Fibroblast of lung (primary cell): Measurements from ENCODE around the gene UFC1. TPM values are rescaled to one million over a fixed set of nuclear protein-coding genes. Genes with fewer than 3 reads are reported as not detected.
A peak's percentile ranks its signal among the peaks of the same experiment; 100 is the strongest.

Source experiments
- DNase-seq, 2 donors: peaks; one replicate each; pipeline versions ENCODE4 v3.0.0 to v3.0.0-alpha.2; 2010; ENCODE audit warnings: low read depth in 2 of 2
- H2AFZ ChIP-seq: 2 replicates; pipeline ENCODE4 v1.5.1; 2012; ENCODE audit warnings: low read length, control low read depth, inconsistent platforms
- H3K27ac ChIP-seq: 2 replicates; pipeline ENCODE4 v1.5.1; 2011; ENCODE audit warnings: low read length, control low read depth; ENCODE audit not compliant: insufficient read depth
- H3K27me3 ChIP-seq: 2 replicates; pipeline ENCODE4 v1.5.1; 2011; ENCODE audit warnings: mild to moderate bottlenecking, low read length; ENCODE audit not compliant: control insufficient read depth, insufficient read depth
- H3K36me3 ChIP-seq: 2 replicates; pipeline ENCODE4 v1.5.1; 2011; ENCODE audit warnings: low read length; ENCODE audit not compliant: control insufficient read depth, insufficient read depth
- H3K4me1 ChIP-seq: 2 replicates; pipeline ENCODE4 v1.5.1; 2011; ENCODE audit warnings: low read length; ENCODE audit not compliant: control insufficient read depth, insufficient read depth; ENCODE audit errors: extremely low read depth
- H3K4me2 ChIP-seq: 2 replicates; pipeline ENCODE4 v1.5.1; 2011; ENCODE audit warnings: low read length, control low read depth; ENCODE audit not compliant: insufficient read depth; ENCODE audit errors: extremely low read depth
- H3K4me3 ChIP-seq, 4 experiments: fragments of 200-600 bp in 1 of 4; sonication (generic) in 1 of 4; replicated peaks in 1 of 4; 2 replicates each; pipeline ENCODE4 v1.5.1; 2011 to 2016; ENCODE audit warnings: low read length in 4 of 4, low read depth in 3 of 4, mild to moderate bottlenecking in 3 of 4, control low read depth in 2 of 4, inconsistent platforms in 1 of 4, mixed read lengths in 1 of 4; ENCODE audit not compliant: insufficient read depth in 1 of 4; ENCODE audit errors: control extremely low read depth in 1 of 4
- H3K79me2 ChIP-seq: 2 replicates; pipeline ENCODE4 v1.5.1; 2012; ENCODE audit warnings: mild to moderate bottlenecking, low read length, inconsistent platforms; ENCODE audit not compliant: control insufficient read depth, insufficient read depth
- H3K9ac ChIP-seq: 2 replicates; pipeline ENCODE4 v1.5.1; 2011; ENCODE audit warnings: mild to moderate bottlenecking, low read length, control low read depth; ENCODE audit not compliant: insufficient read depth
- H3K9me3 ChIP-seq: 2 replicates; pipeline ENCODE4 v1.5.1; 2012; ENCODE audit warnings: low read depth, low read length; ENCODE audit not compliant: control insufficient read depth, insufficient read depth
- H4K20me1 ChIP-seq: 2 replicates; pipeline ENCODE4 v1.5.1; 2011; ENCODE audit warnings: low read length; ENCODE audit not compliant: control insufficient read depth, insufficient read depth; ENCODE audit errors: extremely low read depth
- CTCF ChIP-seq, 2 donors: IDR thresholded peaks in 1 of 2; conservative IDR thresholded peaks in 1 of 2; 1 replicate in 1 of 2; 2 replicates in 1 of 2; pipeline ENCODE4 v1.5.1; 2011 to 2012; ENCODE audit warnings: low read length in 2 of 2, control low read depth in 1 of 2, inconsistent platforms in 1 of 2, low read depth in 1 of 2, mild to moderate bottlenecking in 1 of 2
- EZH2 ChIP-seq: IDR thresholded peaks from 2 replicates; pipeline ENCODE4 v1.5.1; 2012; ENCODE audit warnings: low read length, control low read depth, mild to moderate bottlenecking; ENCODE audit errors: missing control alignments
- polyA plus RNA-seq, 2 donors: library from polyadenylated mRNA; depleted of rRNA in 1 of 2; stranded (reverse) in 1 of 2; unstranded in 1 of 2; fragments of >200 nt; gene quantifications; 2 replicates each; pipeline ENCODE4 v1.2.1, GENCODE V29; 2011 to 2012; ENCODE audit warnings: missing spikeins in 1 of 2
- total RNA-seq: library from RNA; depleted of rRNA; stranded (reverse); fragments of >200 nt; gene quantifications from 2 replicates; pipeline ENCODE4 v1.2.1, GENCODE V29; 2014

The UFC1 gene
- total and polyA plus RNA-seq, 2 donors (not counting 1 experiment from before 2014, with no cell fraction given) = 87.0 to 154 TPM

GRCh38 chr1:161197560-161198193 lies 43.9 kb downstream of the UFC1 start:
- TF ChIP-seq EZH2 (no peak), CTCF (conservative IDR thresholded peaks at IDR 0.05 in 1 of 2, IDR thresholded peaks at IDR 0.05 in 1 of 2; ENCODE audit: low read depth in 1 of 2, low read length in 2 of 2) (no peak)
- Histone ChIP-seq H4K20me1 (no peaks in the 10 kb centered on the region), H3K4me1 (peaks cover 51% of the 10 kb centered on the region), H3K4me3 (peak overlapping the region; percentile 34 to 55 (median 44)), H2AFZ (peak overlapping the region; percentile 58), H3K36me3 (peaks cover 9% of the 10 kb centered on the region), H3K4me2 (peak overlapping the region; percentile 97), H3K27ac (peak overlapping the region; percentile 95), H3K9ac (peak overlapping the region; percentile 70), H3K79me2 (peaks cover 15% of the 10 kb centered on the region), H3K27me3 (no peaks in the 10 kb centered on the region), H3K9me3 (no peaks in the 10 kb centered on the region)
- no peak for DNase-seq

DNA sequence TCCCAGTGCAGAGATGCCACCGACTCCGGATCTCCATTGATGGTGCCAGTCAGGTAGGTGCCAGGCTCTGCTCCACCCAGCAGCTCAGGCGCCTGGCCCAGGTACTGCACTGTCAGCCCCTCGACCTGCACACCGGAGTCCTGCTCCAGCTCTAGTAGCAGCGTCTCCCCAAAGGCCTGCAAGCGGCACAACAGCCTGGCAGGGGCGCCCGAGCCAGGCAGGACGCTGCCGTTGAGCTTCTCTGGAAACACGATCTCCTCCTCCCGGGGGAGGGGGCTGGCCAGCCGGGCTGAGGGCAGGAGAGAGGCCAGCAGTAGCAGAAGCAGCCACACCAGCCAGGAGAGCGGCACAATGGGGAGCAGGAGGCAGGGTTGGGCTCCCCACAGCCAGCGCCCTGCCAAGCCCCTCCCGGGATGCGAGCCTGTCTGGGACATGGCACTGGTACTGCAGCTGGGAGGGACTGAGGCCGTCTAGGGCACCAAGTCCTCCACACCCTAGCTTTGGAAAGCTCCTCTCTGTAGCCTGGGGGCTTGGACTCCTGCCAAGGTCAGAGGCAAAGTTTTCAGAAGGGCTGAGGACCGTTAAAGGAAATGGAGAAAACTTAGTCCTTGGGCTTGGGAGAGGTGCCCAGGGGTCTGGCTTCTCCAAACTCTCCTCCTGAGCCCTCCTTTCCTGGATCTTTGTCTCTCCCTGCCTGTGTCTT lies 44.6 kb downstream of the UFC1 start:
- H3K9ac ChIP-seq = peak overlapping the region; percentile 70
- H3K36me3 ChIP-seq = peaks cover 7% of the 10 kb centered on the region
- H3K9me3 ChIP-seq = no peaks in the 10 kb centered on the region
- DNase-seq = peak in 1 of 2 donors; percentile 44
- peaks cover 22% of the 10 kb centered on the region for H3K79me2 ChIP-seq
- peak overlapping the region; percentile 34 to 55 (median 44) for H3K4me3 ChIP-seq
- peak overlapping the region; percentile 97 for H3K4me2 ChIP-seq
- H3K27ac ChIP-seq = peak overlapping the region; percentile 95
- H2AFZ ChIP-seq = no peak overlapping the region
- peaks cover 51% of the 10 kb centered on the region for H3K4me1 ChIP-seq
- no peaks in the 10 kb centered on the region for H4K20me1 ChIP-seq
- no peak for TF ChIP-seq EZH2
- peak in 1 of 2 donors; percentile 11 for TF ChIP-seq CTCF (conservative IDR thresholded peaks at IDR 0.05 in 1 of 2, IDR thresholded peaks at IDR 0.05 in 1 of 2; ENCODE audit: low read depth in 1 of 2, low read length in 2 of 2)
- no peaks in the 10 kb centered on the region for H3K27me3 ChIP-seq

DNA sequence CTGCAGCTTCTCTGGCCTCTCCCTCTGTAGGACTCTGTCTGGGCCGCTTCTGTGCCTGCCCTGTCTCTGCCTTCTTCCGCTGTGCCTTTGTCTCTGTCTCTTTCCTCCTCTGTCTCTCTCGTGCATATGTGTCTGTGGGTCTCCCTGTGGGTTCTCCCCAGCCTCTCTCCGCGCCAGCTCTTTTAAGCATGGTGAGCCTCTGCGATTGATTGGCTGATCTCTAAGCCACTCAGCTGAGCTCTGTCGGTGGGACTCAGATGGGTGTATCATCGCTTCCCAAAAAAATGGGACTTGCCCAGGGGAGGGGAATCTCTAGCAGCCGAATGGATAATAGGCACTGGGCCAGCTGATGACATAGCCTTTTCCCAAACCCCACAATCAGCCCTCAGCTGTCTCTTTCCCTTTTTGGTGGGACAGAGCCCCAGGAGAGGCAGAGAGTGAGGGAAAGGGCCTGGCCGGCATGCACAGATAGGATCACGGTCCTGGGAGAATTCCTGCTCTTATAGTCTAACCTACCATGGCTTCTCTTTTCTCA lies 45.2 kb downstream of the UFC1 start, which contains the start of gene ADAMTS4:
Gene ADAMTS4 (minus strand): TSS at position 158 of the 535 bp plus-strand sequence. CDS start 427 bp downstream, outside the sequence.
- Histone ChIP-seq H3K27me3 (no peaks in the 10 kb centered on the region), H3K79me2 (peaks cover 28% of the 10 kb centered on the region), H3K9me3 (no peaks in the 10 kb centered on the region), H3K9ac (peak within 1 kb of the TSS; percentile 70), H4K20me1 (no peaks in the 10 kb centered on the region), H3K27ac (peak within 1 kb of the TSS; percentile 95), H3K4me1 (peaks cover 51% of the 10 kb centered on the region), H3K4me2 (peak within 1 kb of the TSS; percentile 97), H3K4me3 (peak within 1 kb of the TSS; percentile 34 to 55 (median 44)), H3K36me3 (peaks cover 2% of the 10 kb centered on the region), H2AFZ (peak within 1 kb of the TSS; percentile 2)
- no peak for TF ChIP-seq EZH2
- no peak for TF ChIP-seq CTCF (conservative IDR thresholded peaks at IDR 0.05 in 1 of 2, IDR thresholded peaks at IDR 0.05 in 1 of 2; ENCODE audit: low read depth in 1 of 2, low read length in 2 of 2)
- DNase-seq = peak; percentile 42 to 84
